Natural killer cell treated with Interleukin-12 subunit alpha and Interleukin-12 subunit beta and Interleukin-15 and Interleukin-18, amount 100 ng/mL, for 72 hours (primary cell): ENCODE measurements around the gene GRM5. TPM values are rescaled to one million over a fixed set of nuclear protein-coding genes. Genes with fewer than 3 reads are reported as not detected.

Experiments
- ATAC-seq, 2 donors: fragments of 150-1000 bp; cut with Tn5 transposase in 1 of 2; sonication (Bioruptor Pico), chemical (Tn5 transposase) in 1 of 2; 2 replicates each; pipeline ENCODE4 v1.10.0; 2021
- DNase-seq: peaks from one replicate; pipeline ENCODE4 v3.0.0; 2022; ENCODE audit warnings: low spot score
- H3K27ac Mint-ChIP-seq, 2 donors: 1 replicate in 1 of 2; 2 replicates in 1 of 2; pipeline ENCODE4 v1.8.0; 2022; ENCODE audit warnings: mixed read lengths in 2 of 2, mild to moderate bottlenecking in 1 of 2, moderate library complexity in 1 of 2
- H3K27me3 Mint-ChIP-seq, 2 donors: 1 replicate in 1 of 2; 2 replicates in 1 of 2; pipeline ENCODE4 v1.8.0; 2022; ENCODE audit warnings: mixed read lengths in 2 of 2
- H3K36me3 Mint-ChIP-seq: one replicate; pipeline ENCODE4 v1.8.0; 2022; ENCODE audit warnings: mixed read lengths
- H3K4me1 Mint-ChIP-seq, 2 donors: 1 replicate in 1 of 2; 2 replicates in 1 of 2; pipeline ENCODE4 v1.8.0; 2022; ENCODE audit warnings: low read depth in 2 of 2, mixed read lengths in 2 of 2, mild to moderate bottlenecking in 1 of 2
- H3K4me3 Mint-ChIP-seq: one replicate; pipeline ENCODE4 v1.8.0; 2022; ENCODE audit warnings: mixed read lengths
- H3K9me3 Mint-ChIP-seq: 2 replicates; pipeline ENCODE4 v1.8.0; 2022; ENCODE audit warnings: mixed read lengths
- total RNA-seq, 2 donors: library from RNA; stranded (reverse); gene quantifications; one replicate each; pipeline ENCODE4 v1.2.3, GENCODE V29; 2022

The GRM5 gene
- total RNA-seq, 2 donors from 2014 or later = 0.11 TPM; not detected in 1

DNA sequence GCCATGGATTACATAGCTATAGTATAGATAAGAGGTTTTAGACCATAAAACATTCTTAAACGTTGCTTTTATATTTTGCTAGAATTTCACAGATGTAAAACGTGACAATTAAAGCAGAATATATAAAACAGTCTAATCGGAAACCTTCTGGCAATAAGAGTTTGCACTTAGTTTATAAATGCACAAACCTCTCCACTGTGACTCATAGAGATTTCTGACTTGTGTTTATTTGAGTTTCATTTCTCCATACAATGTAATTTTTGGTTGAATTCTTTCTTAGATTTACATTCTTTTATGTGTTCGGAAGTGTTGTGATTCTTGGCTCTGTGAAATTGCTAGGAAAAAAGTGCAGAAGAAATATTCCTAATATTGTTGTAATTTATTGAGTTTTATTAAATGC is 439.6 kb downstream of the GRM5 start:
- ATAC-seq (no peak), DNase-seq (no peak)
- H3K4me1 Mint-ChIP-seq = no peaks in the 10 kb centered on the region
- peaks cover 0 to 8% of the 10 kb centered on the region in 2 donors for H3K27me3 Mint-ChIP-seq
- no peaks in the 10 kb centered on the region for H3K9me3 Mint-ChIP-seq
- H3K27ac Mint-ChIP-seq = no peak overlapping the region
- no peaks in the 10 kb centered on the region for H3K36me3 Mint-ChIP-seq
- H3K4me3 Mint-ChIP-seq = no peak overlapping the region

DNA sequence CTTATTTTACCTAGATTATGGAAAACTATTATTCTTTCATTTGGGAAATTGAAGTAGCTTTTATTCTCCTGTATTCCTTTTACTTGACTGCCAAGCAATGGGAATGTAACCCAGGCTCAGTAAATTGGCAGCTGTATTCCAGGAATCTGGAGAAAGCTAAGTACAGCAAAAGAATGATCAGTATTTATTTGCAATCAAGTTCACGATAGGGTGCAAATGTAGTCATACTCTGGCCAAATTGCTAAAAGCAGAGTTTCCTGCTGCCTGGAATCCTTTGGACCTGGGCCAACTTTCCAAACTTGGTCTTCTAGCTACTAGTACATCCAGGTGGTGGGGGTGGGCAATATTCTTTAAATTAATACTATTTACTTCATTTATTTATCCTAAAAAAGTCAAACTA is 442.3 kb downstream of the GRM5 start:
- no peak for ATAC-seq
- Mint-ChIP-seq H3K9me3 (no peaks in the 10 kb centered on the region), H3K27ac (no peak overlapping the region), H3K36me3 (no peaks in the 10 kb centered on the region), H3K4me1 (no peaks in the 10 kb centered on the region), H3K4me3 (no peak overlapping the region), H3K27me3 (no peaks in the 10 kb centered on the region)
- DNase-seq = no peak

DNA sequence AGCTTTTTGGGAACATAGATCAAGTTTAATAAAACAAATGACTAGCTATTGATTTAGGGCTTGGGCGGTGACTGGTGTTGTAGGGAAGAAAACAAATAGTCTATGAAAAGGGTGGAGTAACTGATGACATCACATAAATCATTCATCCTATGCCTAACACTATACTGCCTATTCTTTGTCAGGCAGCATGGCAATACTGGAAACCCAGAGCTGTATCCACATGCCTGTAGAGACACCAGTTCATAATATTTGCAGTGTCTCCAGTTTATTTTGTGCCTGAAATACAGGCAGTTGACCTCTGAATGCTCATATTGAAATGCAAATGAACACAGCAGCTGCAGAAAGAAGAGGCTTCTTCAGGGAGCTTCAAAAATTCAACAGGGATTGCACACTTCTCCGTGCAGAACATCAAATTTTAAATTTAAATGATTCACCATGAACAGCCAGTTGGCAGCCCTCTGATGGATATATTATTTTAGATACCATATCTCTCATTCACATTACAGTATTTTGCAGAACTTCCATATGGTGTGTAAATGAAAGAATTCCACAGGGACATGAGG is 445.1 kb downstream of the GRM5 start:
- no peaks in the 10 kb centered on the region for H3K4me1 Mint-ChIP-seq
- H3K36me3 Mint-ChIP-seq = no peaks in the 10 kb centered on the region
- H3K4me3 Mint-ChIP-seq = no peak overlapping the region
- no peak for DNase-seq
- H3K27ac Mint-ChIP-seq = no peak overlapping the region
- no peaks in the 10 kb centered on the region for H3K27me3 Mint-ChIP-seq
- ATAC-seq = no peak
- no peaks in the 10 kb centered on the region for H3K9me3 Mint-ChIP-seq

DNA sequence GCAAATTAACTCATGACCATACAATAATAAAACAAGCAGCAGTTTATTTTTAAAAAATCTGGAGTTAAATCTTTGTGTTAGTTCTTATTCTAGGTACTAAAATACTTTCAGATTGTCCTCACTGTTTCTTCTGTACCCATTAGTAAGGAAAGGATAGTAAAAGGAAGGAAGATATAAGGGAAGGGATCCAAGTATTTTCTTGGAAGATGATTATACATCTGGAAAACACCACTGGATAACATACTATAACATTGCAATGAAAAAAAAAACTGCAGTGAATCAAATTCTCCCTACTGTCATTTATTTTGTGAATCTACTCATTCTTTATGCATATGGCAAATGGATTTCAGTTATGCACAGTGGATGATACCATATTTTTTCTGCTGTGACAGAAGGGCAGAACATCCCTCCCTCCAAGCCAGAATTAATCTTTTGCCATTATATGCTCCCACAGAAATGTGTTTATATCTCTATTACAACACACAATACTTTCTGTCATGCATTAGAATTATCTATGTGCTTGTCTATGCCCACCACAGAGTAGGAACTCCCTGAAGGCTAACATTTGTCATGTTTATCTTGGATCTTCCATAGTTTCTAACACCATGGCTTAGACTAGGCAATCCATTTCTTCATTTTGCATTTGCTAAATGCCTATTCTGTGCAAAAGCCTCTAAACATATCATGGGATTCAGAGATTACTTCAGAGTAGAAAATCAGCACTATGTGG is 446.0 kb downstream of the GRM5 start:
- Mint-ChIP-seq H3K9me3 (no peaks in the 10 kb centered on the region), H3K4me1 (no peaks in the 10 kb centered on the region), H3K27me3 (no peaks in the 10 kb centered on the region), H3K36me3 (no peaks in the 10 kb centered on the region), H3K4me3 (no peak overlapping the region), H3K27ac (no peak overlapping the region)
- ATAC-seq = no peak
- no peak for DNase-seq

DNA sequence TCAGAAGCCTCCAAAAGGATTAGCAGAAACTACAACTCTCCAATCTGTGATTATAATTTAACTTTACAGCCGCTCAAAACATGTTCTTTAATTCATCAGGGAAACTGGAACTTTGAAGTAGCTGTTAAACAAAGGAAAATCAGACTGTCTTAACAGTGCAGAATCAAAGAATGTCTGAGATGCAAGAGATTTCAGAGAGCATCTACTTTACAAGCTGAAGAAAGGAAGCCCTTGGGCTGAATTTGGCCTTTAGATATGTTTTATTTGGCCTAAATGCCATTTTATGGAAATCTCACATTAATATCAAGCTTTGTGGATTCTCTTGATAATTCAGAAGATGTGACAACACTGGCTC is 446.7 kb downstream of the GRM5 start:
- Mint-ChIP-seq H3K27ac (no peak overlapping the region), H3K4me1 (no peaks in the 10 kb centered on the region), H3K27me3 (no peaks in the 10 kb centered on the region), H3K36me3 (no peaks in the 10 kb centered on the region), H3K9me3 (no peaks in the 10 kb centered on the region), H3K4me3 (no peak overlapping the region)
- ATAC-seq (no peak), DNase-seq (no peak)

DNA sequence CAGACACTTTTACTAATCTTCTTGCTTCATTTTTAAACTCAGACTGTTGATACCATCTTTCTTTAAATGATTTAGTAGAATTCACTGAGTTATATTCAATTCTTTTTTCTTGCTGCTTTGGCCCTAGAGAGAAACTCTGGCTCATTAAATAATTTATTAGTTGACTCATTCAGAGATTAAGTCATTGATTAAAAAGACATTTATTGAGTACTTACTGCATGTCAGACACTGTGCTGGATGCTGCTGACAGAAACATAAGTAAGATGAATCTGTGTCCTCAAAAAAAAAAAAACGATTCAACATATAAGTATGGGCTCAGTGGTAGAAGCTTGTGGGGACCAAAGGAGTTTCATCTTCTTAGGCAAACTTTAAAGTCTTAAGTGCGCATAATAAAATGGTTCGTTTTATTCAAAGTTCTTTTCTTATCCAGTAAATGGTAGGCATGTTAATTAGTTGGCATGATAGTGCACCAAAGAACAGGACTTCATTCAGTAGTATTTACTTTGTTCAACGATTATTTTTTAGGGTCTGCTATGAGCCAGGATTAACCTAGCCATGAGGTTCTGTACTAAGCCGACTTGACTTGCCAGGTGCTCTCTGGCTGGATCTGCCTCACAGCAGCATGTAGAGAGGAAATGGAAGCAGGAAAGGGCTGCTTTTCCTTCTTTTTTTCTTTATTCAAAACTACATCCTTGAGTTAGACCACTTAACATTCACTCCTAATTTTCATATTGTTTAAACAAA is 447.3 kb downstream of the GRM5 start:
- ATAC-seq = no peak
- Mint-ChIP-seq H3K4me3 (no peak overlapping the region), H3K27me3 (peaks cover 0 to 3% of the 10 kb centered on the region in 2 donors), H3K36me3 (no peaks in the 10 kb centered on the region), H3K4me1 (no peaks in the 10 kb centered on the region), H3K27ac (no peak overlapping the region), H3K9me3 (no peaks in the 10 kb centered on the region)
- DNase-seq = no peak

DNA sequence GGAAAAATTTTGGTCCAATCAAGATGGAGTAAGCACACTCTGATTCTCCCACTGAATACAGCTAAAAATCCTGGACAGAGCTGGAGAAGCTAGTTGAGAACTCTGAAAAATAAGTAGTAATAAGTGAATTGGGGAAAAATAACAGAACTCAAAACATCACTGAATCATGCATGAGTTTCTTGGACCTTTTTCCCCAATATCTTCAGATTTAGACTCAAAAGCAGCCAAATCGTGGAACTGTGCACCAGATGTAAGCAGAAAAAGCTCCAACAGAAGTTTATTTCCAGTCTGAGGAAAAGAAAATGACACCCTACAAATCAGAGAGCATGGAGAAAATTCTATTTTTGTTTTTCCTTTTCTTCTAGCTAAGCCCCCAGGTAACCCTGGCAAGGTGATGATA is 448.6 kb downstream of the GRM5 start:
- Mint-ChIP-seq H3K4me1 (no peaks in the 10 kb centered on the region), H3K27ac (no peak overlapping the region), H3K36me3 (no peaks in the 10 kb centered on the region), H3K4me3 (no peak overlapping the region), H3K9me3 (no peaks in the 10 kb centered on the region), H3K27me3 (peaks cover 0 to 5% of the 10 kb centered on the region in 2 donors)
- no peak for ATAC-seq
- no peak for DNase-seq

DNA sequence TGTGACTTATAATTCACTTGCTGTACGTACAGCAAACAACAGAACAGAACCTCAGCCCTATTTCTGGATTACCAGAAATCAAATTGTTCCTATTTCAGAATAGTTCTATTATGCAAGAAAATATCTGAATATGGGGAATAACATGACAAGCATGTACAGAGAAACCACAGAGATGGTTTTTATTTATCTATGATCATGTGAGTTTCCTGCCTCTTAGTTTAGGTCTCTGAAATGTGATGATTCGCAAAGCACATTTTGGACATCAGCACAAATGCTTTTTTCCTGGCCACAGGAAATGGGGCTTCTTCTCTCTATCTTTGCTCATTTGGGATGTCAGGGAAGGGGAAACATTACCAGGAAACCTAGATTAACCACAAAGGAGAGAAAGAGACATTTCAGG is 461.5 kb downstream of the GRM5 start:
- Mint-ChIP-seq H3K4me3 (no peak overlapping the region), H3K9me3 (peaks cover 3% of the 10 kb centered on the region), H3K36me3 (no peaks in the 10 kb centered on the region), H3K27me3 (peaks cover 5 to 10% of the 10 kb centered on the region in 2 donors), H3K4me1 (no peaks in the 10 kb centered on the region), H3K27ac (no peak overlapping the region)
- DNase-seq = no peak
- no peak for ATAC-seq

DNA sequence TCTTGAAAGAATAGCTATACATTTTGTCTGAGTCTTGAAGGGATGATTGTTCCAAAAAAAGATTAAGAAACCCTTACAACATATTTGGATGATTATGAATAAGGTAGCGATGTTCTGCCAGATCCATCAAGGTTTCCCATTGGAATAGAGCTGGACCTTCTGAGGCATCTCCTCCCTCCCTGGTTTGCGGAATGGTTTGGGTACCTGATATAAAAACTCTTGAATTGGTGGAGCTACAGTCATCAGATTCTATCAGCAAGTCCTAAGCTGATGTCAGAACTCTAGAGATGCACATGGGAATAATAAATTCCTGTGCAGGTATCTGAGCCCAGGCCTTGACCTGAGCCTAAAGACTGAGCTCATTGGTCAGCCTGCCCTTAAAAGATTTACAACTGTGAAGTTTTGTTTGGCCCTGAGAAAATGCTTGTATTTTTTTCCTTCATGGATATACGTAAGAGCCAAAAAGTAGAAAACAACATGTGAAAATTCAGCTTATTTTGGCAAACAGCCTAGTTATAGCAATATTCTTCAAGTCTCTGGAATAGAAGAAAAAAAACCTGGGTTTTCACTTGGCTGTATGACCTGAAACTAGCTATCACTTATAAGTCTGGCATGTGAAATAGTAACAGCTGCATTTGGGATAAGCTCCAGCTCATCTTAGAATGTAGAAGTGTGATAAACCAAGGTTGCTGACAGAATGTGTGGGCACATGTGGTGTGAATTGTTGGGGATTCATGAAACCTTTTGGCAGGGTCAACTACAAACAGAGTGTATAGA is 462.5 kb downstream of the GRM5 start:
- Mint-ChIP-seq H3K4me1 (no peaks in the 10 kb centered on the region), H3K27me3 (peaks cover 5 to 10% of the 10 kb centered on the region in 2 donors), H3K27ac (no peak overlapping the region), H3K9me3 (no peaks in the 10 kb centered on the region), H3K4me3 (no peak overlapping the region), H3K36me3 (no peaks in the 10 kb centered on the region)
- ATAC-seq = no peak
- DNase-seq = no peak

DNA sequence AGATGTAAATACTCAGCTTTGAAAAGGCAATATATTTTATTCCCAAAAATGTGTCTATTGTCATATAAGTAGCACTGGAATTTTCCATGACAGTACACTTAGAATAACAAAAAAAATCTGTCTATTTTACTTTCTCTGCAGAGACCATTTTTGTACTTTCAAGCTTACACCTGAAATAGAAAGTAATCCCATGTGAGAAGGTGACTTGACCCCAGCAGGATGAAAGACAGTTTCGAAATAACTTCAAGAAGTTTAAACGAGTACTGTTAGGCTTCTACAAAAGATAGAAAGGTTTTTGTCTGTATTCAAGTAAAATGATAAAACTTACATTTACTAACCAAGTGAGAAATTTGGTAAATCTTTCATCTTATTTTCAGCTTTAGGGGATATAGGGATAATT is 468.4 kb downstream of the GRM5 start:
- H3K36me3 Mint-ChIP-seq = no peaks in the 10 kb centered on the region
- no peaks in the 10 kb centered on the region for H3K9me3 Mint-ChIP-seq
- H3K27me3 Mint-ChIP-seq = peaks cover 5 to 10% of the 10 kb centered on the region in 2 donors
- ATAC-seq (no peak), DNase-seq (no peak)
- no peaks in the 10 kb centered on the region for H3K4me1 Mint-ChIP-seq
- H3K4me3 Mint-ChIP-seq = no peak overlapping the region
- H3K27ac Mint-ChIP-seq = no peak overlapping the region

DNA sequence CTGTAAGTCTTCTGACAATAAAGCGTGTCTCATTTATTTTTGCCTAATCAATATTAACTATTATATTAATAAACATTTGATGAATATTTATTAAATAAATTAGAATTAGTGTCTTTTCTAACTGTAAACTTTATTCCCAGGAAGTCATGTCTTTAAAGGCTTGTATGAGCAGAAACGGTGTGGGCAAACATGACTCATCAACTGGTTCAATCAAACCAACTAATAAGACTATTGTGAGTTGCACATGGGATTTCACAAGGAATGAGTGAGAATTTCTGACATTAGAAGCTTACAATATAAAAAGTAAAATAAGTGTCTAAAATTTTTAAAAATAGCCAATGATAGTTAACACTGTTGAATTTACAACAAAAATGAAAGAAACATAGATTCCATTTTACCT is 469.0 kb downstream of the GRM5 start:
- H3K36me3 Mint-ChIP-seq = no peaks in the 10 kb centered on the region
- no peaks in the 10 kb centered on the region for H3K9me3 Mint-ChIP-seq
- no peaks in the 10 kb centered on the region for H3K4me1 Mint-ChIP-seq
- no peak overlapping the region for H3K27ac Mint-ChIP-seq
- DNase-seq (no peak), ATAC-seq (no peak)
- no peak overlapping the region for H3K4me3 Mint-ChIP-seq
- peaks cover 5 to 10% of the 10 kb centered on the region in 2 donors for H3K27me3 Mint-ChIP-seq

DNA sequence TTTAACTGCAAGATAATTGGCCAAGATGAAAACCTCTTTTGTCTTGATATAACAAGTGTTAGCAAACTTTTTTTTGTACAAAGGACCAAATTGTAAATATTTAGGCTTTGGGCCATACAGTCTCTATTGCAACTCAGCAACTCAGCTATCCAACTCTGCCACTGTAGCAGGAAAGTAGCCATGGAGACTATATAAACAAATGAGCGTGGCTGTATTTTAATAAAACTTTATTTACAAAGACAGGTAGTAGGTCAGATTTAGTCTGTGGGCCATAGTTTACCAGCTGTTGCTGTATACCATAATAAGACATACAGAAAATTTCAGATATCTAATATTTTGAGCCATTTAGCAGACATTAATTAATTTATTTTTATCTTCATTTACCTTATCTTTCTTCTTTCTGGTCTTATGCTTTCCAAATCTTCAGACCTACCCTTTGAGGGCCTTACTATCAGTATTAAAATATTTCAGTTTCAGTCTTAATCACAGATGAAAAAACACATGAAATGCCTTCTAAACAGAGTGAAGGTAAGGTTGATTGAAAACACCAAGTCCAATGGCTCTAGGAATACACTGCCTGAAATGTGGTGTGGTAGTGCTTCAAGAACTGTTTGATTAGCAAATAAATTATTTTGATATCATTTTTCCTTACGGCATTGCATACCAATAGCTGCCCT is 471.4 kb downstream of the GRM5 start:
- Mint-ChIP-seq H3K9me3 (no peaks in the 10 kb centered on the region), H3K27me3 (no peaks in the 10 kb centered on the region), H3K27ac (no peak overlapping the region), H3K4me1 (no peaks in the 10 kb centered on the region), H3K4me3 (no peak overlapping the region), H3K36me3 (no peaks in the 10 kb centered on the region)
- DNase-seq (no peak), ATAC-seq (no peak)

DNA sequence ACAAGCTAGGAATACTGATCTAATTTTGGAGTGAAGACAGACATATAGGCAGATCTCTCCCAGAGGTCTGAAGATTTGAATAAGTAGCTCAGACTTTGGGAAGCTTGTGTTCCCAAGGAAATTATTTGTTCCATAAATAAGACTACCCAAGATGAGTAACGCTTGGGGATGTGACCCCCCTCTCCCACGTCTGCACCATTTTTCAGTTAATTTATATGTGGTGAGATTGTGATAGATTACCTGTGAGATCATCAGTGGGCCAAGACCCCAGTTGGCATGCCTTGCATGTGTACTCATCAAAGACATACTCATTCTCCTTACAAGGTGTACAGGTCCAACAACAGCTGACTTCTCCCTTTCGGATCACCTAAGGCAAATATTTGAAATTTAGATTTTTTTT is 475.4 kb downstream of the GRM5 start:
- no peaks in the 10 kb centered on the region for H3K4me1 Mint-ChIP-seq
- ATAC-seq (no peak), DNase-seq (no peak)
- no peak overlapping the region for H3K27ac Mint-ChIP-seq
- H3K27me3 Mint-ChIP-seq = peaks cover 6 to 13% of the 10 kb centered on the region in 2 donors
- no peaks in the 10 kb centered on the region for H3K36me3 Mint-ChIP-seq
- no peaks in the 10 kb centered on the region for H3K9me3 Mint-ChIP-seq
- H3K4me3 Mint-ChIP-seq = no peak overlapping the region
